ENCODE data around the gene CBX4.

GRCh38 chr17:79820959-79821330, 18.3 kb downstream of the CBX4 start:
- TF ChIP-seq POLR2A (IDR thresholded peaks at IDR 0.05): no peak
- no peak for TF ChIP-seq CTCF (IDR thresholded peaks at IDR 0.05)
